Measurements from ENCODE around the gene FARP2. TPM values are rescaled to one million over a fixed set of nuclear protein-coding genes. Genes with fewer than 3 reads are reported as not detected.

The FARP2 gene
- polyA plus RNA-seq, 1 of the 3 experiments (the other 2 are of a cell fraction), result 11.5 TPM

GRCh38 chr2:241501099-241501541, 145.0 kb downstream of the FARP2 start:
- Histone ChIP-seq H3K4me1 (ENCODE audit: control insufficient read depth in 1 of 2, insufficient read depth in 2 of 2, low read depth in 1 of 2, low read length in 1 of 2) (peaks cover 0 to 17% of the 10 kb centered on the region in 2 experiments; a peak in 1 of 4 replicates), H3K9me2 (no peaks in the 10 kb centered on the region), H3K36me3 (replicated peaks in 1 of 2; ENCODE audit: control insufficient read depth in 1 of 2, insufficient read depth in 2 of 2, low read length in 1 of 2) (peaks cover 0 to 44% of the 10 kb centered on the region in 2 experiments), H2AFZ (ENCODE audit: low read depth) (no peak overlapping the region), H3K4me2 (no peak overlapping the region), H3K79me2 (ENCODE audit: insufficient read depth) (peaks cover 55% of the 10 kb centered on the region), H3K9me3 (no peaks in the 10 kb centered on the region), H3K27me3 (ENCODE audit: insufficient read depth) (no peaks in the 10 kb centered on the region), H3K9ac (no peak overlapping the region), H3F3A (replicated peaks; ENCODE audit: insufficient read depth) (no peaks in the 10 kb centered on the region), H4K20me1 (ENCODE audit: insufficient read depth) (peaks cover 44% of the 10 kb centered on the region), H3K27ac (ENCODE audit: low read depth in 2 of 2, low read length in 1 of 2) (no peak overlapping the region), H3K4me3 (ENCODE audit: low read depth in 2 of 2, low read length in 1 of 2) (no peak overlapping the region)
- DNase-seq, result peak; percentile 10
- 99% methylated on average over 7 of the region's 12 CpGs for WGBS (ENCODE audit: low lambda C conversion rate)
- ChIA-PET POLR2A (no interaction called here), CTCF (no interaction called here)
- no peak for TF ChIP-seq RCOR1 (IDR thresholded peaks at IDR 0.05; ENCODE audit: low read length)
- no peak for TF ChIP-seq TCF12 (IDR thresholded peaks at IDR 0.05)
- no peak for TF ChIP-seq RXRA (IDR thresholded peaks at IDR 0.05; ENCODE audit: borderline replicate concordance, low read depth)
- TF ChIP-seq EP300 (IDR thresholded peaks at IDR 0.05; ENCODE audit: borderline replicate concordance in 1 of 2, low read depth in 1 of 2, low read length in 1 of 2), result no peak
- TF ChIP-seq NRF1 (IDR thresholded peaks at IDR 0.05; ENCODE audit: low read depth, low read length), result no peak
- TF ChIP-seq NFIC (IDR thresholded peaks at IDR 0.05; ENCODE audit: borderline replicate concordance), result no peak
- no peak for TF ChIP-seq SMC3 (IDR thresholded peaks at IDR 0.05; ENCODE audit: low read depth, low read length)
- TF ChIP-seq POLR2AphosphoS5 (IDR thresholded peaks at IDR 0.05; ENCODE audit: low read depth, low read length), result no peak
- no peak for TF ChIP-seq GABPA (IDR thresholded peaks at IDR 0.05; ENCODE audit: low read depth)
- no peak for TF ChIP-seq RFX5 (IDR thresholded peaks at IDR 0.05; ENCODE audit: low read length)
- no peak for TF ChIP-seq ZBTB33 (IDR thresholded peaks at IDR 0.05; ENCODE audit: borderline replicate concordance, low read depth)
- no peak for TF ChIP-seq EZH2phosphoT487 (IDR thresholded peaks at IDR 0.05; ENCODE audit: borderline replicate concordance, low read depth)

- CTCF ChIA-PET, result no interaction called here
- Histone ChIP-seq H3K4me1 (ENCODE audit: control insufficient read depth in 1 of 2, insufficient read depth in 2 of 2, low read depth in 1 of 2, low read length in 1 of 2) (peaks cover 0 to 17% of the 10 kb centered on the region in 2 experiments; a peak in 1 of 4 replicates), H3K9me3 (no peaks in the 10 kb centered on the region), H3K27ac (ENCODE audit: low read depth in 2 of 2, low read length in 1 of 2) (no peak overlapping the region), H3K36me3 (replicated peaks in 1 of 2; ENCODE audit: control insufficient read depth in 1 of 2, insufficient read depth in 2 of 2, low read length in 1 of 2) (peaks cover 0 to 40% of the 10 kb centered on the region in 2 experiments), H4K20me1 (ENCODE audit: insufficient read depth) (peaks cover 49% of the 10 kb centered on the region), H3K79me2 (ENCODE audit: insufficient read depth) (peaks cover 59% of the 10 kb centered on the region), H3F3A (replicated peaks; ENCODE audit: insufficient read depth) (no peaks in the 10 kb centered on the region), H3K27me3 (ENCODE audit: insufficient read depth) (no peaks in the 10 kb centered on the region), H3K4me3 (ENCODE audit: low read depth in 2 of 2, low read length in 1 of 2) (no peak overlapping the region), H3K4me2 (no peak overlapping the region), H2AFZ (ENCODE audit: low read depth) (no peak overlapping the region), H3K9me2 (no peaks in the 10 kb centered on the region), H3K9ac (no peak overlapping the region)
- POLR2A ChIA-PET, result no interaction called here
- 97% methylated on average over 14 of the region's 17 CpGs for WGBS (ENCODE audit: low lambda C conversion rate)
- TF ChIP-seq NFIC (IDR thresholded peaks at IDR 0.05; ENCODE audit: borderline replicate concordance) (no peak), FOXJ3 (CRISPR knock-in tag; IDR thresholded peaks at IDR 0.05) (no peak), TEAD4 (IDR thresholded peaks at IDR 0.05; ENCODE audit: borderline replicate concordance, insufficient read depth) (no peak), NRF1 (IDR thresholded peaks at IDR 0.05; ENCODE audit: low read depth, low read length) (no peak), MXI1 (IDR thresholded peaks at IDR 0.05; ENCODE audit: low read depth, low read length) (no peak), JUND (IDR thresholded peaks at IDR 0.05) (no peak), SMC3 (IDR thresholded peaks at IDR 0.05; ENCODE audit: low read depth, low read length) (no peak), EP300 (IDR thresholded peaks at IDR 0.05; ENCODE audit: borderline replicate concordance in 1 of 2, low read depth in 1 of 2, low read length in 1 of 2) (no peak)
- peak; percentile 12 for DNase-seq
Measured at GRCh38 chr2:241501551-241501950, 145.5 kb downstream of the FARP2 start.
